Measurements from ENCODE around the gene NAT14.
"Not testable (repeated sequence)": the region's sequence is repeated elsewhere in the genome, so short reads cannot be mapped to it uniquely, and the experiment has no call there.

NAT14 gene

GRCh38 chr19:55492362-55492944 lies 7.5 kb downstream of the NAT14 start:
- TF ChIP-seq, protein P1, sequence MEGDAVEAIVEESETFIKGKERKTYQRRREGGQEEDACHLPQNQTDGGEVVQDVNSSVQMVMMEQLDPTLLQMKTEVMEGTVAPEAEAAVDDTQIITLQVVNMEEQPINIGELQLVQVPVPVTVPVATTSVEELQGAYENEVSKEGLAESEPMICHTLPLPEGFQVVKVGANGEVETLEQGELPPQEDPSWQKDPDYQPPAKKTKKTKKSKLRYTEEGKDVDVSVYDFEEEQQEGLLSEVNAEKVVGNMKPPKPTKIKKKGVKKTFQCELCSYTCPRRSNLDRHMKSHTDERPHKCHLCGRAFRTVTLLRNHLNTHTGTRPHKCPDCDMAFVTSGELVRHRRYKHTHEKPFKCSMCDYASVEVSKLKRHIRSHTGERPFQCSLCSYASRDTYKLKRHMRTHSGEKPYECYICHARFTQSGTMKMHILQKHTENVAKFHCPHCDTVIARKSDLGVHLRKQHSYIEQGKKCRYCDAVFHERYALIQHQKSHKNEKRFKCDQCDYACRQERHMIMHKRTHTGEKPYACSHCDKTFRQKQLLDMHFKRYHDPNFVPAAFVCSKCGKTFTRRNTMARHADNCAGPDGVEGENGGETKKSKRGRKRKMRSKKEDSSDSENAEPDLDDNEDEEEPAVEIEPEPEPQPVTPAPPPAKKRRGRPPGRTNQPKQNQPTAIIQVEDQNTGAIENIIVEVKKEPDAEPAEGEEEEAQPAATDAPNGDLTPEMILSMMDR (conservative IDR thresholded peaks at IDR 0.05; ENCODE audit: low read depth, low read length), result no peak
- no peak for DNase-seq (ENCODE audit: low read depth)

DNA sequence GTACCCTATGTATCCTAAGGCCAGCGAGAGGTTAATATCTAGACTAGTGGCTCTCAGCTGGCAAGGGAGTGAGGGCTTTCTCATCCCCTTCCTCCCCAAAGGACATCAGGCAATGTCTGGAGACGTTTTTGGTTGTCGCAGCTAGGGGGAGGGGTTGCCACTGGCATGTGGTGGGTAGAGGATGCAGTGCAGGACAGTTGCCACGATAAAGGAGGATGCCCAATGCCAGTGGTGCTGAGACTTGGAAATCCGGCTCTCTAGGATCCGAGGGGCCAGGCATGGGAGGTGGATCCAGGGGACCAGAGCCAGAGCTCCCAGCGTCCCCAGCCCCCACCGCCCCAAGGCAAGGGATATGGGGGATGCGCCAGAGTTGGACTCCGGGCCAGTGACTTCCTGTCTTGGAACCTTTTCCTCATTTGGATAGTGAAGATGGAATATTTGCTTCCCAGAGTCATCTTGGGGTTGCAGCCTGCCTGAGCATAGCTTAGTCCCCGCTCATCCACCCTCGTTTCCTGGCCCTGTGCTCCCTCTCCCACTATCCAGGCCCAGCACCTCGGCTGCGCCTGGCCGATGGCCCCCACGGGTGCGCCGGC lies 8.2 kb downstream of the NAT14 start:
- TF ChIP-seq, protein P1 (conservative IDR thresholded peaks at IDR 0.05; ENCODE audit: low read depth, low read length), result no peak
- DNase-seq (ENCODE audit: low read depth), result no peak
- H3K4me3 ChIP-seq (ENCODE audit: low read length), result no peak overlapping the region

More at GRCh38 chr19:55492362-55492944, 7.5 kb downstream of the NAT14 start:
- no peak overlapping the region for H3K4me3 ChIP-seq (ENCODE audit: low read length)

DNA sequence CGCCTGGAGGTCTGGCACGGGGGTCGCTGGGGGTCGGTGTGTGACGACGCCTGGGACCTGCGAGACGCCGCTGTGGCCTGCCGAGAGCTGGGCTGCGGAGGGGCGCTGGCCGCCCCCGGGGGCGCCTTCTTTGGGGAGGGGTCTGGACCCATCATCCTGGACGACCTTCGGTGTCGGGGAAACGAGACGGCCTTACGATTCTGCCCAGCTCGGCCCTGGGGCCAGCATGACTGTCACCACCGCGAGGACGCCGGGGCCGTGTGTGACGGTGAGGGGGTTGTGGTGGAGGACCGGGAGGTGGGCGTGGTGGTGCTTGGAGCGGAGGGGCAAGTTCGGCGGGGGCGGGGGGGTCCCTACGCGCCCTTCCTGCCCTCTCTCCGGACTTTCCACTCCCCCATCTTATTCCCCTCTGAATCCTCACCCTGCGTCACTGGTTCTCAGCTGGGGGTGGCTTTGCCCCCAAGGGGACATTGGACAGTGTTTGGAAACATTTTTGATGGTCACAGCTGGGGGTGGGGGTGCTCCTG lies 8.7 kb downstream of the NAT14 start:
- DNase-seq (ENCODE audit: low read depth), result no peak
- TF ChIP-seq, protein P1 (conservative IDR thresholded peaks at IDR 0.05; ENCODE audit: low read depth, low read length), result no peak
- H3K4me3 ChIP-seq (ENCODE audit: low read length), result no peak overlapping the region

- TF ChIP-seq, protein P1 (conservative IDR thresholded peaks at IDR 0.05; ENCODE audit: low read depth, low read length), result no peak
- no peak for DNase-seq (ENCODE audit: low read depth)
- H3K4me3 ChIP-seq (ENCODE audit: low read length), result no peak overlapping the region
These were observed 9.3 kb downstream of the NAT14 start for GRCh38 chr19:55494172-55494761.

- TF ChIP-seq, protein P1 (conservative IDR thresholded peaks at IDR 0.05; ENCODE audit: low read depth, low read length), result no peak
- no peak for DNase-seq (ENCODE audit: low read depth)
- H3K4me3 ChIP-seq (ENCODE audit: low read length), result no peak overlapping the region
These were observed 10.8 kb downstream of the NAT14 start for GRCh38 chr19:55495646-55496349.

DNA sequence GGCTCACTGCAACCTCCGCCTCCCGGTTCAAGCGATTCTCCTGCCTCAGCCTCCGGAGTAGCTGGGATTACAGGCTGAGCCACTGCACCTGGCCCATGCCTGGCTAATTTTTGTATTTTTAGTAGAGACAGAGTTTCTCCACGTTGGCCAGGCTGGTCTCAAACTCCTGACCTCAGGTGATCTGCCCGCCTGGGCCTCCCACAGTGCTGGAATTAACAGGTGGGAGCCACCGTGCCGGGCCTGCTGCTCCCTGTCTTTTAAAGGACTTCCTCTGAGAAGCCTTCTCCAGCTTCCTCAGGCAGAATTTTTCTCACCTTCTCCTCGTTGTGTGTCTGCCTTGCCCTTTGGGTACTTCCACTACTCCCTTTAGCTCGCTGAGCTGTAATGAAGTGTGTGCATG lies 11.8 kb downstream of the NAT14 start:
- DNase-seq (ENCODE audit: low read depth); H3K4me3 ChIP-seq (ENCODE audit: low read length): not testable (repeated sequence)

- no peak for DNase-seq (ENCODE audit: low read depth)
- no peak overlapping the region for H3K4me3 ChIP-seq (ENCODE audit: low read length)
- TF ChIP-seq, protein P1 (conservative IDR thresholded peaks at IDR 0.05; ENCODE audit: low read depth, low read length), result no peak
These were observed 12.8 kb downstream of the NAT14 start for GRCh38 chr19:55497763-55498162.
